Left lung (tissue), 10 donors: Measurements from ENCODE around the gene TAP2. TPM values are rescaled to one million over a fixed set of nuclear protein-coding genes. Genes with fewer than 3 reads are reported as not detected.

ENCODE experiments used
- ATAC-seq: fragments of 200-7000 bp; cut with Tn5 transposase; one replicate; pipeline ENCODE4 v1.9.1; 2020; ENCODE audit warnings: moderate library complexity
- DNase-seq, 4 donors: peaks; one replicate each; pipeline ENCODE4 v3.0.0-alpha.2; 2013 to 2020
- H3K27ac ChIP-seq, 2 donors: fragments of 200-600 bp; sonication (generic) in 1 of 2; one replicate each; pipeline versions ENCODE4 v1.5.0 to v1.8.0; 2020 to 2021
- H3K27me3 ChIP-seq, 2 donors: fragments of 200-600 bp; sonication (generic) in 1 of 2; one replicate each; pipeline versions ENCODE4 v1.5.0 to v1.8.0; 2020 to 2021
- H3K36me3 ChIP-seq, 2 donors: fragments of 200-600 bp; sonication (generic) in 1 of 2; one replicate each; pipeline versions ENCODE4 v1.5.0 to v1.8.0; 2020 to 2021
- H3K4me1 ChIP-seq, 2 donors: fragments of 200-600 bp; one replicate each; pipeline ENCODE4 v1.8.0; 2021
- H3K4me3 ChIP-seq, 2 donors: fragments of 200-600 bp; sonication (generic) in 1 of 2; one replicate each; pipeline versions ENCODE4 v1.5.0 to v1.8.0; 2020 to 2021; ENCODE audit warnings: mild to moderate bottlenecking in 1 of 2
- H3K9me3 ChIP-seq, 2 donors: fragments of 200-600 bp; sonication (generic) in 1 of 2; one replicate each; pipeline versions ENCODE4 v1.5.0 to v1.8.0; 2020 to 2021
- intact Hi-C, 2 donors: fragments of 100-400 bp; cut with DNase I; formaldehyde crosslinking; loops; one replicate each; pipeline versions ENCODE4 v1.11.2 to v1.14.2; 2022
- polyA plus RNA-seq, 6 donors: library from polyadenylated mRNA; unstranded; fragments of 120-200 nt; gene quantifications; one replicate each; pipeline ENCODE4 v1.2.1, GENCODE V29; 2013; ENCODE audit not compliant: insufficient read length in 6 of 6
- total RNA-seq, 2 donors: library from RNA; stranded (reverse); fragmentation: NEBNext Ultra II Directional; extraction: Animal tissue kit (Norgen Biotek cat#: 25700); gene quantifications; one replicate each; pipeline ENCODE4 v1.2.1, GENCODE V29; 2021
- TF ChIP-seq, protein P1 (sequence below), 2 donors: fragments of 200-600 bp; sonication (generic) in 1 of 2; IDR thresholded peaks; one replicate each; pipeline versions ENCODE4 v1.5.0 to v1.8.0; 2021; ENCODE audit warnings: antibody characterized with exemption in 2 of 2
- donor health status: DM: no; HTN: yes; CAD: no.
- donor health status: DM: no; HTN: no; CAD: no.

TAP2 gene
- total and polyA plus RNA-seq, 8 donors, result 14.3 to 90.0 (median 17.8) TPM

- peaks cover 0 to 11% of the 10 kb centered on the region in 2 donors for H3K4me1 ChIP-seq
- no peak overlapping the region for H3K4me3 ChIP-seq
- no peak overlapping the region for H3K27ac ChIP-seq
- no peaks in the 10 kb centered on the region for H3K27me3 ChIP-seq
- H3K9me3 ChIP-seq, result no peaks in the 10 kb centered on the region
- DNase-seq (no peak), ATAC-seq (peak; percentile 22)
- TF ChIP-seq, protein P1, sequence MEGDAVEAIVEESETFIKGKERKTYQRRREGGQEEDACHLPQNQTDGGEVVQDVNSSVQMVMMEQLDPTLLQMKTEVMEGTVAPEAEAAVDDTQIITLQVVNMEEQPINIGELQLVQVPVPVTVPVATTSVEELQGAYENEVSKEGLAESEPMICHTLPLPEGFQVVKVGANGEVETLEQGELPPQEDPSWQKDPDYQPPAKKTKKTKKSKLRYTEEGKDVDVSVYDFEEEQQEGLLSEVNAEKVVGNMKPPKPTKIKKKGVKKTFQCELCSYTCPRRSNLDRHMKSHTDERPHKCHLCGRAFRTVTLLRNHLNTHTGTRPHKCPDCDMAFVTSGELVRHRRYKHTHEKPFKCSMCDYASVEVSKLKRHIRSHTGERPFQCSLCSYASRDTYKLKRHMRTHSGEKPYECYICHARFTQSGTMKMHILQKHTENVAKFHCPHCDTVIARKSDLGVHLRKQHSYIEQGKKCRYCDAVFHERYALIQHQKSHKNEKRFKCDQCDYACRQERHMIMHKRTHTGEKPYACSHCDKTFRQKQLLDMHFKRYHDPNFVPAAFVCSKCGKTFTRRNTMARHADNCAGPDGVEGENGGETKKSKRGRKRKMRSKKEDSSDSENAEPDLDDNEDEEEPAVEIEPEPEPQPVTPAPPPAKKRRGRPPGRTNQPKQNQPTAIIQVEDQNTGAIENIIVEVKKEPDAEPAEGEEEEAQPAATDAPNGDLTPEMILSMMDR (IDR thresholded peaks at IDR 0.05), result no peak
- H3K36me3 ChIP-seq, result peaks cover 0 to 71% of the 10 kb centered on the region in 2 donors
- intact Hi-C loops, result no loop called here
These were observed 9.0 kb downstream of the TAP2 start for GRCh38 chr6:32829495-32829894.

GRCh38 chr6:32827025-32827424 lies 11.5 kb downstream of the TAP2 start:
- peaks cover 0 to 52% of the 10 kb centered on the region in 2 donors for H3K36me3 ChIP-seq
- no peak overlapping the region for H3K27ac ChIP-seq
- H3K9me3 ChIP-seq, result no peaks in the 10 kb centered on the region
- H3K4me1 ChIP-seq, result peaks cover 0 to 4% of the 10 kb centered on the region in 2 donors
- no peaks in the 10 kb centered on the region for H3K27me3 ChIP-seq
- ATAC-seq (no peak), DNase-seq (no peak)
- TF ChIP-seq, protein P1 (IDR thresholded peaks at IDR 0.05), result no peak
- intact Hi-C loops, result no loop called here
- no peak overlapping the region for H3K4me3 ChIP-seq

DNA sequence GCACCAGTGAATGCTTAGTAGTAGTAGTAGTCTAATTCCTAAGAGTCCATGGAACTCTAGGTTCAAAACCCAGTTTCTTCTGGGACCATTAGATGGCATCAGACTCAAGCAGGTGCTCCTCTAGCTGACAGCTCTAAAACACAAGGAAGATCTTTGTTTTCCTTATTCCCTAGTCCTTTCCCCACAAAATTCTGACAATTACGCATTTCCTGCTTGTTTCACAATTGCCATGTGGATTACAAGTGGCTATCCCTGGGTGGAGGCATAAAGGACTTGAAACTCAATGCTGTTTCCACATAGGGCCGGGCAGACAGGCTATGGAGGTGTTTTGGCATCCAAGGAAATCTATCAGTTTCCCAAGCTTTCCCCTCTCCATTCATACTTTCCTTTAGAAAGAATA lies 12.6 kb downstream of the TAP2 start:
- TF ChIP-seq, protein P1 (IDR thresholded peaks at IDR 0.05), result peak in 1 of 2 donors; percentile 30
- intact Hi-C loops, result no loop called here
- peak overlapping the region in 1 of 2 donors; percentile 13 for H3K27ac ChIP-seq
- no peak overlapping the region for H3K4me3 ChIP-seq
- peaks cover 0 to 4% of the 10 kb centered on the region in 2 donors for H3K4me1 ChIP-seq
- peaks cover 0 to 42% of the 10 kb centered on the region in 2 donors for H3K36me3 ChIP-seq
- peak; percentile 77 for ATAC-seq
- no peaks in the 10 kb centered on the region for H3K9me3 ChIP-seq
- no peaks in the 10 kb centered on the region for H3K27me3 ChIP-seq
- DNase-seq, result peak in 1 of 4 donors; percentile 16

GRCh38 chr6:32819729-32820128 lies 18.8 kb downstream of the TAP2 start:
- no peak for ATAC-seq
- no peaks in the 10 kb centered on the region for H3K4me1 ChIP-seq
- no peaks in the 10 kb centered on the region for H3K36me3 ChIP-seq
- H3K27me3 ChIP-seq, result no peaks in the 10 kb centered on the region
- TF ChIP-seq, protein P1 (IDR thresholded peaks at IDR 0.05), result no peak
- H3K4me3 ChIP-seq, result no peak overlapping the region
- no peak for DNase-seq
- no peak overlapping the region for H3K27ac ChIP-seq
- intact Hi-C loops, result no loop called here
- no peaks in the 10 kb centered on the region for H3K9me3 ChIP-seq

DNA sequence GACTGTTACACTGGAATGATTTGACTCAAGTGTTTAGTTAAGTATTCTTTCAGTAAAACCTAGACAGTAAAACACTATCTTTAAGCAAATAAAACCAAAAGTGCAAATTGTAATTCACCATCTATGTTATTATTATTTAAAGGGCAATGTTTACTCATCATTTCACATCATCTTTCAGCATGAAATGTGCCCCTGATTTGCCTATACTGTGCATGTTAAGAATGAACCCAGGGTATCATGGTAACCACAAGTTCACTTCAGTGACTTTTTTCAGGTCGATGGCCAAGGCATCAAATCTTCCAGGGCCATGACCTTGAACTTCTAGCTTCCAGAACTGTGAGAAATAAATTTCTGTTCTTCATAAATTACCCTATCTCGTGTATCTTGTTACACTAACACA lies 19.7 kb downstream of the TAP2 start:
- H3K27ac ChIP-seq, result no peak overlapping the region
- H3K4me3 ChIP-seq, result no peak overlapping the region
- intact Hi-C loops, result no loop called here
- no peaks in the 10 kb centered on the region for H3K9me3 ChIP-seq
- TF ChIP-seq, protein P1 (IDR thresholded peaks at IDR 0.05), result no peak
- ATAC-seq (no peak), DNase-seq (no peak)
- H3K4me1 ChIP-seq, result no peaks in the 10 kb centered on the region
- no peaks in the 10 kb centered on the region for H3K36me3 ChIP-seq
- no peaks in the 10 kb centered on the region for H3K27me3 ChIP-seq
